Fibroblast of villous mesenchyme (primary cell): ENCODE measurements around the gene IFIT5. TPM values are rescaled to one million over a fixed set of nuclear protein-coding genes. Genes with fewer than 3 reads are reported as not detected.
A peak's percentile ranks its signal among the peaks of the same experiment; 100 is the strongest.
"Not testable (repeated sequence)": the region's sequence is repeated elsewhere in the genome, so short reads cannot be mapped to it uniquely, and the experiment has no call there.

Experiments used
- DNase-seq: peaks from one replicate; pipeline ENCODE4 v3.0.0-alpha.2; 2010; ENCODE audit warnings: low read depth
- H3K4me3 ChIP-seq: 2 replicates; pipeline ENCODE4 v1.5.1; 2011; ENCODE audit warnings: low read depth, mild to moderate bottlenecking, low read length
- CTCF ChIP-seq: IDR thresholded peaks from 2 replicates; pipeline ENCODE4 v1.5.1; 2012; ENCODE audit warnings: low read depth, mild to moderate bottlenecking, low read length; ENCODE audit not compliant: insufficient read depth
- total RNA-seq: library from RNA; depleted of rRNA; stranded (reverse); fragments of >200 nt; gene quantifications from 2 replicates; pipeline ENCODE4 v1.2.3, GENCODE V29; 2012

Gene IFIT5
- total RNA-seq, 1 donor, result 52.7 TPM

GRCh38 chr10:89395141-89395540, 19.2 kb upstream of the IFIT5 start:
- no peak overlapping the region for H3K4me3 ChIP-seq
- TF ChIP-seq CTCF, result no peak
- no peak for DNase-seq

GRCh38 chr10:89398003-89398749, 16.2 kb upstream of the IFIT5 start:
- TF ChIP-seq CTCF, result no peak
- H3K4me3 ChIP-seq, result no peak overlapping the region
- peak; percentile 86 for DNase-seq

GRCh38 chr10:89399956-89400355, 14.4 kb upstream of the IFIT5 start:
- no peak for DNase-seq
- TF ChIP-seq CTCF, result no peak
- H3K4me3 ChIP-seq, result no peak overlapping the region

GRCh38 chr10:89403043-89403442, 11.3 kb upstream of the IFIT5 start:
- TF ChIP-seq CTCF, result no peak
- DNase-seq, result no peak

GRCh38 chr10:89404104-89405047, 10.0 kb upstream of the IFIT5 start:
- no peak overlapping the region for H3K4me3 ChIP-seq
- no peak for TF ChIP-seq CTCF
- no peak for DNase-seq

More at GRCh38 chr10:89403043-89403442, 11.3 kb upstream of the IFIT5 start:
- no peak overlapping the region for H3K4me3 ChIP-seq

- H3K4me3 ChIP-seq, DNase-seq: not testable (repeated sequence)
These were observed 8.2 kb upstream of the IFIT5 start for GRCh38 chr10:89406178-89406577.

- DNase-seq, H3K4me3 ChIP-seq: not testable (repeated sequence)
These were observed 6.6 kb upstream of the IFIT5 start for GRCh38 chr10:89407792-89408191.

- not testable (repeated sequence) for DNase-seq, H3K4me3 ChIP-seq
These were observed 5.1 kb upstream of the IFIT5 start for GRCh38 chr10:89409282-89409681.

- not testable (repeated sequence) for DNase-seq, H3K4me3 ChIP-seq
These were observed 3.8 kb upstream of the IFIT5 start for GRCh38 chr10:89410551-89410950.

- not testable (repeated sequence) for H3K4me3 ChIP-seq, DNase-seq
These were observed 3.2 kb upstream of the IFIT5 start for GRCh38 chr10:89411135-89411534.

GRCh38 chr10:89412276-89412675, 2.1 kb upstream of the IFIT5 start:
- DNase-seq, H3K4me3 ChIP-seq: not testable (repeated sequence)
